Tibial nerve (tissue), 4 donors: ENCODE results near the gene PIK3CA. TPM values are rescaled to one million over a fixed set of nuclear protein-coding genes. Genes with fewer than 3 reads are reported as not detected.

ENCODE experiments used
- DNase-seq, 2 donors: peaks; one replicate each; pipeline ENCODE4 v3.0.0-alpha.2; 2019; ENCODE audit warnings: low spot score in 2 of 2
- H3K27ac ChIP-seq, 4 donors: fragments of 200-600 bp; sonication (generic) in 3 of 4; one replicate each; pipeline ENCODE4 v1.5.1; 2017 to 2019; ENCODE audit warnings: mild to moderate bottlenecking in 1 of 4
- H3K27me3 ChIP-seq, 2 donors: fragments of 200-600 bp; sonication (generic) in 1 of 2; one replicate each; pipeline versions ENCODE4 v1.5.1 to v1.6.0; 2017 to 2019
- H3K36me3 ChIP-seq, 3 donors: fragments of 200-600 bp; sonication (generic); one replicate each; pipeline ENCODE4 v1.5.1; 2018 to 2019
- H3K4me1 ChIP-seq, 4 donors: fragments of 200-600 bp; sonication (generic) in 3 of 4; one replicate each; pipeline ENCODE4 v1.5.1; 2017 to 2019
- H3K4me3 ChIP-seq, 4 donors: fragments of 200-600 bp; sonication (generic) in 3 of 4; one replicate each; pipeline ENCODE4 v1.5.1; 2017 to 2019; ENCODE audit warnings: mild to moderate bottlenecking in 1 of 4, moderate library complexity in 1 of 4
- H3K9me3 ChIP-seq, 4 donors: fragments of 200-600 bp; sonication (generic) in 3 of 4; one replicate each; pipeline ENCODE4 v1.5.1; 2017 to 2019
- CTCF ChIP-seq, 5 experiments: fragments of 200-600 bp in 3 of 5; fragments of 450-650 bp in 2 of 5; sonication (generic) in 3 of 5; IDR thresholded peaks; one replicate each; pipeline ENCODE4 v1.5.1; 2016 to 2019; ENCODE audit warnings: antibody characterized with exemption in 5 of 5, mild to moderate bottlenecking in 3 of 5, moderate library complexity in 2 of 5
- EP300 ChIP-seq, 2 donors: sonication (generic); formaldehyde crosslinking; IDR thresholded peaks; one replicate each; pipeline ENCODE4 v1.6.1; 2017; ENCODE audit warnings: antibody characterized with exemption in 2 of 2, mild to moderate bottlenecking in 1 of 2
- POLR2A ChIP-seq, 2 donors: fragments of 450-650 bp; IDR thresholded peaks; one replicate each; pipeline ENCODE4 v1.6.1; 2017; ENCODE audit warnings: antibody characterized with exemption in 2 of 2, mild to moderate bottlenecking in 2 of 2, moderate library complexity in 2 of 2
- WGBS, 2 donors: methylation state at CpG; one replicate each; pipeline ENCODE4 v1.1.5; 2018; 5-methylcytosine and 5-hydroxymethylcytosine counted together
- total RNA-seq, 4 donors: library from RNA; depleted of rRNA; stranded (reverse); fragments of >200 nt; gene quantifications; one replicate each; pipeline ENCODE4 v1.1.0, GENCODE V29; 2016

The PIK3CA gene
- total RNA-seq, 4 donors from 2014 or later = 30.0 to 45.2 (median 39.1) TPM

- DNase-seq = no peak
- Histone ChIP-seq H3K36me3 (no peaks in the 10 kb centered on the region), H3K27me3 (no peaks in the 10 kb centered on the region), H3K4me3 (no peak overlapping the region), H3K9me3 (peaks cover 0 to 27% (median 6%) of the 10 kb centered on the region in 4 donors), H3K4me1 (peaks cover 0 to 27% (median 8%) of the 10 kb centered on the region in 4 donors), H3K27ac (no peak overlapping the region)
- TF ChIP-seq EP300 (IDR thresholded peaks at IDR 0.05) = no peak
- TF ChIP-seq CTCF (IDR thresholded peaks at IDR 0.05) = no peak
- TF ChIP-seq POLR2A (IDR thresholded peaks at IDR 0.05) = no peak
- 76 to 82% methylated on average over 2 of the region's 2 CpGs for WGBS, 2 donors
Observed at GRCh38 chr3:179168918-179169317, 20.8 kb downstream of the PIK3CA start.

GRCh38 chr3:179172546-179172945 is 24.4 kb downstream of the PIK3CA start:
- H3K27me3 ChIP-seq = no peaks in the 10 kb centered on the region
- TF ChIP-seq CTCF (IDR thresholded peaks at IDR 0.05) = no peak
- no peak for TF ChIP-seq POLR2A (IDR thresholded peaks at IDR 0.05)
- no peak for TF ChIP-seq EP300 (IDR thresholded peaks at IDR 0.05)
- no peak overlapping the region for H3K27ac ChIP-seq
- no peaks in the 10 kb centered on the region for H3K36me3 ChIP-seq
- peaks cover 0 to 29% (median 2%) of the 10 kb centered on the region in 4 donors for H3K4me1 ChIP-seq
- peaks cover 0 to 27% (median 6%) of the 10 kb centered on the region in 4 donors for H3K9me3 ChIP-seq
- DNase-seq = no peak
- no peak overlapping the region for H3K4me3 ChIP-seq

DNA sequence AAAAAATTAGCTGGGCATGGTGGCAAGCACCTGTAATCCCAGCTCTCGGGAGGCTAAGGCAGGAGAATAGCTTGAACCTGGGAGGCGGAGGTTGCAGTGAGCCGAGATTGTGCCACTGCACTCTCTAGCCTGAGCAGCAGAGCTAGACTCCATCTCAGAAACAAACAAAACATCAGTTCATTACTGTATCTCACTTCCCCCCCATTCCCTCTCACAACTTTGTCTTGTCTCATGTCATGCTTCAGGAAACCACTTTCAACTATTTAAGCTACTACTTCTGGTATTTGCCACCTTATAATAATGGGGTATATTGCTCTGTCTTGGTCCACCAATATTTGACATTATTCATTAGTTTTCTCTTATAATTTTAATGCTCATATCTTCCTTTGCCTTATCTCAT is 26.2 kb downstream of the PIK3CA start:
- Histone ChIP-seq H3K4me3 (no peak overlapping the region), H3K4me1 (peaks cover 0 to 42% (median 3%) of the 10 kb centered on the region in 4 donors), H3K27ac (peak overlapping the region in 1 of 4 donors; percentile 10), H3K9me3 (peaks cover 0 to 24% (median 6%) of the 10 kb centered on the region in 4 donors), H3K36me3 (no peaks in the 10 kb centered on the region), H3K27me3 (no peaks in the 10 kb centered on the region)
- WGBS, 2 donors = 87 to 88% methylated on average over 3 of the region's 3 CpGs
- DNase-seq = no peak
- TF ChIP-seq CTCF (IDR thresholded peaks at IDR 0.05) (no peak), EP300 (IDR thresholded peaks at IDR 0.05) (no peak), POLR2A (IDR thresholded peaks at IDR 0.05) (no peak)

DNA sequence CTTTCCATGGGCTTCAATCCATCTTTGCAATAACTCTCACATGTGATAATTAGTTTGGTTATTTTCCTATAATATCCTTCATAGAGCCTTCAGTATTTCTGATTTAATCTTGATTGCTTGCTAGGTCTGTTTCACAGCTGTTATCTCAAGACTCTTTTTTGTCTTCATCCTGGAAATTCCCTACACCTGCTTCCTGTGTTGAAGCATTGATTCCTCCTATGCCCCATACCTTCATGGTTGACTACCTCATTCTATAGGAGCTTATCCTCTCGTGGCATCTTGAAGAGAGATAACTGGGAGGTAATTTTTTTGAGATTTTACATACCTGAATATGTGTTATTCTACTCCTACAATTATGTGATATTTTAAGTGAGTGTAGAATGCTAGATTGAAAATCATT is 26.7 kb downstream of the PIK3CA start:
- Histone ChIP-seq H3K27ac (peak overlapping the region in 2 of 4 donors; percentile 12 to 51), H3K36me3 (no peaks in the 10 kb centered on the region), H3K4me1 (peaks cover 0 to 48% (median 7%) of the 10 kb centered on the region in 4 donors), H3K4me3 (no peak overlapping the region), H3K9me3 (peaks cover 0 to 24% (median 6%) of the 10 kb centered on the region in 4 donors), H3K27me3 (no peaks in the 10 kb centered on the region)
- DNase-seq = no peak
- WGBS, 2 donors = 73 to 84% methylated on average over 1 of the region's 1 CpG
- TF ChIP-seq CTCF (IDR thresholded peaks at IDR 0.05) (no peak), POLR2A (IDR thresholded peaks at IDR 0.05) (no peak), EP300 (IDR thresholded peaks at IDR 0.05) (no peak)

DNA sequence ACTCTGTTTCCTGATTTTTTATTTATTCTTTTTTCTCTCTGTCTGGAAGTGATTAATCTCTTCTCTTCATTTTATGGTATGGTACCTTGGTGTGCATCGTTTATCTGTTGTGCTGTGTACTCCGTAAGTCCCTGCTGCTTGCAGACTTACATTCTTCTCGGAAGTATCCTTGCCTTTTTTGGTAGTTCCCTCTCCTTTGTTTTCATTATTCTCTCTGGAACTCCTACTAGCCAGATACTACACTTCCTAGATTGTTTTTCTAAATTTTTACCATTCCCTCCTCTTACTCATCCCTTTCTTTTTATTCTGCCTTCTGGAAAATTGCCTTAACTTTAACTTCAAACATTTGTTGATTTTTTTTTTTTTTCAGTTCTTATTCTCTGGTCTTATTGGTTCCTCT is 27.2 kb downstream of the PIK3CA start:
- WGBS, 2 donors = 58 to 62% methylated on average over 3 of the region's 3 CpGs
- Histone ChIP-seq H3K4me3 (no peak overlapping the region), H3K27ac (peak overlapping the region in 2 of 4 donors; percentile 12 to 51), H3K4me1 (peaks cover 0 to 53% (median 12%) of the 10 kb centered on the region in 4 donors), H3K36me3 (no peaks in the 10 kb centered on the region), H3K27me3 (no peaks in the 10 kb centered on the region), H3K9me3 (peaks cover 0 to 24% (median 6%) of the 10 kb centered on the region in 4 donors)
- TF ChIP-seq EP300 (IDR thresholded peaks at IDR 0.05) (no peak), CTCF (IDR thresholded peaks at IDR 0.05) (no peak), POLR2A (IDR thresholded peaks at IDR 0.05) (no peak)
- no peak for DNase-seq
